Measurements from ENCODE around the gene OSGIN1.

DNA sequence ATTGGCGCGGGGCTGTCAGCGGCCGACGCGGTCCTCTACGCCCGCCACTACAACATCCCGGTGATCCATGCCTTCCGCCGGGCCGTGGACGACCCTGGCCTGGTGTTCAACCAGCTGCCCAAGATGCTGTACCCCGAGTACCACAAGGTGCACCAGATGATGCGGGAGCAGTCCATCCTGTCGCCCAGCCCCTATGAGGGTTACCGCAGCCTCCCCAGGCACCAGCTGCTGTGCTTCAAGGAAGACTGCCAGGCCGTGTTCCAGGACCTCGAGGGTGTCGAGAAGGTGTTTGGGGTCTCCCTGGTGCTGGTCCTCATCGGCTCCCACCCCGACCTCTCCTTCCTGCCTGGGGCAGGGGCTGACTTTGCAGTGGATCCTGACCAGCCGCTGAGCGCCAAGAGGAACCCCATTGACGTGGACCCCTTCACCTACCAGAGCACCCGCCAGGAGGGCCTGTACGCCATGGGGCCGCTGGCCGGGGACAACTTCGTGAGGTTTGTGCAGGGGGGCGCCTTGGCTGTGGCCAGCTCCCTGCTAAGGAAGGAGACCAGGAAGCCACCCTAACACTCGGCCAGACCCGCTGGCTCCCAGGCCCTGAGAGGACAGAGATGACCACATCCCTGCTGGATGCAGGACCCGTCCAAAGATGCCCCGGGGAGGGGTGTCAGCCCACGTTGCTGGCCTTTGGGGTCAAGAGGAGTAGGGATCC is 12.6 kb downstream of the OSGIN1 start:
- TF ChIP-seq POLR2A (IDR thresholded peaks at IDR 0.05; ENCODE audit: low read depth, low read length): no peak
- TF ChIP-seq POLR2AphosphoS5 (IDR thresholded peaks at IDR 0.05; ENCODE audit: low read depth, low read length): no peak
- no peak for TF ChIP-seq TAF1 (IDR thresholded peaks at IDR 0.05; ENCODE audit: borderline replicate concordance, low read depth, low read length)
